Activated T-helper 2 cell treated with anti-CD3 and anti-CD28 coated beads, Interferon-gamma antibody, Interleukin-2, Interleukin-4, amounts not matched to agents 10 μg/mL and 5 μg/mL and 100 μg/mL, durations not matched to agents 14 hours and 24 hours and 36 hours (primary cell): Measurements from ENCODE around the gene DENR. TPM values are rescaled to one million over a fixed set of nuclear protein-coding genes. Genes with fewer than 3 reads are reported as not detected.

Experiments
- DNase-seq: peaks from one replicate; pipeline ENCODE4 v3.0.0; 2021; ENCODE audit warnings: low spot score
- H3K27ac Mint-ChIP-seq: one replicate; pipeline ENCODE4 v1.8.0; 2021; ENCODE audit warnings: mixed read lengths
- H3K27me3 Mint-ChIP-seq: one replicate; pipeline ENCODE4 v1.8.0; 2021; ENCODE audit warnings: low read depth, mixed read lengths
- H3K36me3 Mint-ChIP-seq: one replicate; pipeline ENCODE4 v1.8.0; 2021; ENCODE audit warnings: low read depth, mixed read lengths
- H3K4me1 Mint-ChIP-seq: one replicate; pipeline ENCODE4 v1.8.0; 2021; ENCODE audit warnings: low read depth, mixed read lengths
- H3K4me3 Mint-ChIP-seq: one replicate; pipeline ENCODE4 v1.8.0; 2021; ENCODE audit warnings: low read depth, mild to moderate bottlenecking, moderate library complexity, mixed read lengths
- H3K9me3 Mint-ChIP-seq: one replicate; pipeline ENCODE4 v1.8.0; 2021; ENCODE audit warnings: mixed read lengths
- intact Hi-C: fragments of 100-400 bp; cut with micrococcal nuclease; formaldehyde crosslinking; loops from one replicate; pipeline ENCODE4 v1.15.1; 2023
- total RNA-seq: library from RNA; stranded (reverse); gene quantifications from 2 replicates; pipeline ENCODE4 v1.2.3, GENCODE V29; 2022

The DENR gene
- total RNA-seq, 1 donor from 2014 or later: 76.7 TPM

DNA sequence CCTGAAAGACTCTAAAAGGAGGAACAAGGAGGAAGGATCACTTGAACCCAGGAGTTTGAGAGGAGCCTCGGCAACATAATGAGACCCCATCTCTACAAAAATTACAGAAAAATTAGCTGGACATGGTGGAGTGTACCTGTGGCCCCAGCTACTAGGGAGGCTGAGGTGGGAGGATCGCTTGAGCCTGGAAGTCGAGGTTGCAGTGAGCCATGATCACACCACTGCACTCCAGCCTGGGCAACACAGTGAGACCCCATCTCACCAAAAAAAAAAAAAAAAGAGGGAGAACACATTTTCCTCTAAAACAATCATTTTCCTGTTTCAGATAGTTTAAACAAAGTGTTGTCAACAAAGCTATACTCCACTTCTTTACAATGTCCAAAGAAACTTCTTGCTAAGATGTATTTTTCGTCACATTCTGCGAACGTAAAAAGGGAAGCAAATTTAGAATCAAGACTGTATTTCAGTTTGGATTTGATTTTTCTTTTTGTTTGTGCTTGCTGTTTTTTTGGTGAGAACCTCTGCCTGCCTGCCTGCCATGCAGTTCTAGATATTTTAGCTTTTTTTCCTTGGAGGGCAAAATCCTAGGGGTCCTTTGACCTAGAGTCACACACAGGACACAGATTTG lies 27.1 kb upstream of the DENR start:
- peak overlapping the region; percentile 71 for H3K27ac Mint-ChIP-seq
- peaks cover 63% of the 10 kb centered on the region for H3K4me1 Mint-ChIP-seq
- H3K27me3 Mint-ChIP-seq: no peaks in the 10 kb centered on the region
- no peaks in the 10 kb centered on the region for H3K9me3 Mint-ChIP-seq
- H3K36me3 Mint-ChIP-seq: peaks cover 19% of the 10 kb centered on the region
- intact Hi-C loops: no loop called here
- peak overlapping the region; percentile 70 for H3K4me3 Mint-ChIP-seq
- DNase-seq: no peak

DNA sequence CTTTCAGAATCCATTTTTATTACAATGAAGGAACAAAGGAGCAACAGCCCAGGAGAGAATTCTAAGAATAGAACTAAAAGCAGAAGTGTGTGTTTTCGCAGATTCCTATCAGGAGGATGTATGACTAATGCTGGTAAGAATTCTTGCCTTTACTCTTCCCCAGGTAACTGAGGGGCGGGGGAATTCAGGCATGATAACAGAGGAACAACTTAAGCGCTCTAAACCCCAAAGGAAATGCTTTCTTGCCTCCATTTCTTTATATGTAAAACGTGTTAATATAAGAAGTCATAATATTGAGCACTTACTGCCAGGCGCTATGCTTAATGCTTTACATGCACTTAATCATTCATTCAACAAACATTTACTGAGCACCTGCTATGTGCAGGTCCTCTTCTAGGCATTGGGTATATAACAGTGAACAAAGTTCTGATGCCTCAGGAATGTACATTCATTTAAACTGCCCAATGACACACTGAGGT lies 26.5 kb upstream of the DENR start:
- Mint-ChIP-seq H3K4me1 (peaks cover 65% of the 10 kb centered on the region), H3K27me3 (no peaks in the 10 kb centered on the region), H3K27ac (peak overlapping the region; percentile 71), H3K36me3 (peaks cover 19% of the 10 kb centered on the region), H3K4me3 (peak overlapping the region; percentile 70), H3K9me3 (no peaks in the 10 kb centered on the region)
- peak; percentile 27 for DNase-seq
- intact Hi-C loops: no loop called here

DNA sequence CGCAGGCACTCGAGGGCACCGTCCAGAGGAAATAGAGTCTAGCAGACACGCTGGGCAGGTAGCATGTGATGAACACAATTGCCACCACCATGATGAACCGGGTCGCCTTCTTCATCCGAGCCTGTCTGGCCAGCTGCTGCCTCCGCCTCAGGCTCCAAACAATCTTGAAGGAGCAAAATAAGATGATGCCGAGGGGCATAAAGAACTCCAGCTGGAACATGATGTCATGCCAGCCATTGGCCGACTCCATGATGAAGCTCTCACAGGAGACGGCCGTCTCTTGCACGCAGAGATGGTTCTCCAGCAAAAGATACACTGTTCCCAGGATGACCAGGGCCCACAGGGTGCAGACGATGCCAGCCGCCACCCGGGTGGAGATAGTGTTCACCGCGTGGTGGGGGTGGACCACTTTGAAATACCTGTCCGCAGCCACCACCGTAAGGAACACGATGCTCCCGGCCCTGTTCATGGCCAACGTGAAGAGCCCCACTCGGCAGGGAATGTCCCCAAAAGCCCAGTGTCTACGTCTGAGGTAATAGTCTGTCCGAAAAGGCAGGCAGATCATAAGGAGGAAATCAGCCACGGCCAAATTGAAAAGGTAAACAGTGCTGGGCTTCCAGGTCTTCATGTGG lies 22.9 kb upstream of the DENR start:
- Mint-ChIP-seq H3K4me1 (peaks cover 84% of the 10 kb centered on the region), H3K27me3 (no peaks in the 10 kb centered on the region), H3K9me3 (peaks cover 8% of the 10 kb centered on the region), H3K36me3 (peaks cover 22% of the 10 kb centered on the region), H3K4me3 (peak overlapping the region; percentile 74), H3K27ac (peak overlapping the region; percentile 85)
- DNase-seq: no peak
- intact Hi-C loops: loop anchor here (1.0 kb wide), 1 partner anchor 8 kb away; no protein-coding TSS in a partner anchor

GRCh38 chr12:122730215-122731014 lies 22.2 kb upstream of the DENR start, which contains the start of gene HCAR1:
TSS of gene HCAR1 (minus strand) at chr12:122730844. CDS start at chr12:122730339, 505 bp downstream.
- Mint-ChIP-seq H3K4me1 (peaks cover 77% of the 10 kb centered on the region), H3K27me3 (no peaks in the 10 kb centered on the region), H3K27ac (peak within 1 kb of the TSS; percentile 86), H3K4me3 (peak within 1 kb of the TSS; percentile 74), H3K9me3 (peaks cover 8% of the 10 kb centered on the region), H3K36me3 (peaks cover 16% of the 10 kb centered on the region)
- intact Hi-C loops: loop anchor here (1.0 kb wide), 1 partner anchor 9 kb away; no protein-coding TSS in a partner anchor
- peak; percentile 74 for DNase-seq

GRCh38 chr12:122732170-122732569 lies 20.5 kb upstream of the DENR start:
- peak overlapping the region; percentile 86 for H3K27ac Mint-ChIP-seq
- intact Hi-C loops: loop anchor here (2.0 kb wide), 1 partner anchor 21 kb away; the partner anchor contains the start of gene DENR
- H3K4me3 Mint-ChIP-seq: peak overlapping the region; percentile 51
- DNase-seq: peak; percentile 39
- peaks cover 11% of the 10 kb centered on the region for H3K36me3 Mint-ChIP-seq
- peaks cover 12% of the 10 kb centered on the region for H3K9me3 Mint-ChIP-seq
- peaks cover 67% of the 10 kb centered on the region for H3K4me1 Mint-ChIP-seq
- H3K27me3 Mint-ChIP-seq: no peaks in the 10 kb centered on the region

DNA sequence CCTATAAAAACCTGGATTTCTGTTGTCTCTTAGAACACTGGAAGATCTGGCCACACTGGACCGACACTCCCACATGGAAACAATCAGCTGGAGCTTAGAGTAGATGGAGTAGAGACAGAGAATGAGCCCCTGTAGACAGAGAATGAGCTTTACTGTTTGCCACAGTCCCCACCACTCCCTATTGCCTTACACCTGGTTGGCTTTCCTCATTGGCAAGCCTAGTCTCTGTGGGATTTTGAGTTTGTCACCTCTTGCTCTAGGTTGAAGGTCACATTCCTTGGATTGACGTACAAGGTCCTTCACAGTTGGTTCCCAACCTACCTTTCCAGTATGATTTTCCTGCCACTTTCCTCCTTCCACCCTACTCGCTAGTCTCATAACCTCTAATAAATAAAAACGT lies 20.0 kb upstream of the DENR start:
- DNase-seq: no peak
- intact Hi-C loops: loop anchor here (1.0 to 2.0 kb wide), 2 partner anchors 20 to 85 kb away; partner anchors contain the start of gene DENR
- peaks cover 11% of the 10 kb centered on the region for H3K36me3 Mint-ChIP-seq
- H3K4me3 Mint-ChIP-seq: peak overlapping the region; percentile 15
- H3K27me3 Mint-ChIP-seq: no peaks in the 10 kb centered on the region
- peaks cover 65% of the 10 kb centered on the region for H3K4me1 Mint-ChIP-seq
- H3K27ac Mint-ChIP-seq: peak overlapping the region; percentile 86
- H3K9me3 Mint-ChIP-seq: peaks cover 12% of the 10 kb centered on the region

- Mint-ChIP-seq H3K27me3 (no peaks in the 10 kb centered on the region), H3K9me3 (peaks cover 4% of the 10 kb centered on the region), H3K27ac (no peak overlapping the region), H3K4me3 (no peak overlapping the region), H3K4me1 (peaks cover 24% of the 10 kb centered on the region), H3K36me3 (peaks cover 3% of the 10 kb centered on the region)
- intact Hi-C loops: no loop called here
- DNase-seq: no peak
Observed at GRCh38 chr12:122738571-122738970, 14.1 kb upstream of the DENR start.

GRCh38 chr12:122740351-122740750 lies 12.3 kb upstream of the DENR start:
- Mint-ChIP-seq H3K27ac (no peak overlapping the region), H3K9me3 (peaks cover 4% of the 10 kb centered on the region), H3K4me3 (no peak overlapping the region), H3K36me3 (peaks cover 3% of the 10 kb centered on the region), H3K27me3 (no peaks in the 10 kb centered on the region), H3K4me1 (peaks cover 17% of the 10 kb centered on the region)
- intact Hi-C loops: no loop called here
- no peak for DNase-seq

DNA sequence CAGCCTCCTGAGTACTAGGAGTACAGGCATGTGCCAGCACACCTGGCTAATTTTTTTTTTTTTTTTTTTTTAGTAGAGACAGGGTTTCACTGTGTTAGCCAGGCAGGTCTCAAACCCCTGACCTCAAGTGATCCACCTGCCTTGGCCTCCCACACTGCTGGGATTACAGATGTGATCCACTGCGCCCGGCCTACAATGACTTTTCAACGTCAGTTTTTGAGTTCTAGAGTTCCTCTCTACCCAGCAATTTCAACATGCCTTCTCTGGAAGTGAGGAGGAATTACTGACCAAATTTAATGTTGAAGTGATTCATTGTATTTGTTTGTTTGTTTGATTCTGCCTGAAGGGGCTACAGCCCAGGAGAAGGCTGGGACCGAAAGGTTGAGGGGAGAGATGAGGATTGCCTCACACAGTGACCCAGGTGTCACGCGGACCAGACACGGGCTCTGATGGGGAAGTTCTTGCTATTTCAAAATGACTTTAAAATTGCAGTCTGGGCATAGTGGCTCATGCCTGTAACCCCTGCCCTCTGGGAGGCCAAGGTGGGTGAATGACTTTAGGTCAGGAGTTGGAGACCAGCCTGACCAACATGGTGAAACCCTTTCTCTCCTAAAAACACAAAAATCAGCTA lies 8.6 kb upstream of the DENR start:
- intact Hi-C loops: no loop called here
- peaks cover 9% of the 10 kb centered on the region for H3K4me1 Mint-ChIP-seq
- no peaks in the 10 kb centered on the region for H3K9me3 Mint-ChIP-seq
- no peak overlapping the region for H3K27ac Mint-ChIP-seq
- H3K27me3 Mint-ChIP-seq: no peaks in the 10 kb centered on the region
- no peaks in the 10 kb centered on the region for H3K36me3 Mint-ChIP-seq
- DNase-seq: no peak
- H3K4me3 Mint-ChIP-seq: no peak overlapping the region

- no peak overlapping the region for H3K4me3 Mint-ChIP-seq
- no peak overlapping the region for H3K27ac Mint-ChIP-seq
- H3K9me3 Mint-ChIP-seq: no peaks in the 10 kb centered on the region
- H3K4me1 Mint-ChIP-seq: peaks cover 15% of the 10 kb centered on the region
- no peak for DNase-seq
- H3K27me3 Mint-ChIP-seq: no peaks in the 10 kb centered on the region
- intact Hi-C loops: no loop called here
- no peaks in the 10 kb centered on the region for H3K36me3 Mint-ChIP-seq
Observed at GRCh38 chr12:122747224-122748135, 5.1 kb upstream of the DENR start.

DNA sequence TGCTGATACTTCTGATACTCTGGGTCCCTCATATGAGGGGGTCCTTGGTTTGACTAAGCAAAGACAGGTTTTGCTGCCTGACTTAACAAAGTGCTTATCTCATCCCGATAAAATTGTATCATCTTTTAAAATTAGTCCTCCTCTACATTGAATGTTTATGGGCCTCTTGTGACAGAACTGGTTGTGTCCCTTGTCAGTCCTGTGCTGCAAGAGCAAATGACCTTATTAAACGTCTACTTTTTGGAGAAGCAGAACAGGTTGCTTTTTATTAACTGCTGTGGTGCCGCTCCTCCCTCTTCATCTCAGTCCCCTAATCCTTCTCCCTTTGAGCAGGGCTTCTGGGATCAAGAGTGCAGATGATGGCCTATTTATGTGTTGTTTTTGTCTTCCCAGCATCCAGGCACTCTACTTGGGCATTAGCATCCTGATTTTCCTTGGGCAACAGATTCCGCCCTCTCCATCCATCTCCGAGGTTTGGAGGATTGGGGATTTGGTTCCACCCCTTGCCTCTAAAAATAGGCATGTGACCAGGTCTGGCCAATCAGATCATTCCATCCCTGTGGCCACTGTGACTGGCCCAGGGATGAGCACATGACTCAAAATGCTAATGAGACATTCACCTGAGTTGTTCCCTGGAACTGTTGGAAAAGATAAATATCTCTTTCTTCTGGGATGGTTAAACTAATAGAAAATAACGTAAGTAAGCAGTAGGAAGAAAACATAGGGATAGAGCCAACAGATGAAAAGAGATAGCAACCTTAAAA lies 2.9 kb upstream of the DENR start:
- no peak for DNase-seq
- Mint-ChIP-seq H3K9me3 (no peaks in the 10 kb centered on the region), H3K27me3 (no peaks in the 10 kb centered on the region), H3K36me3 (peaks cover 20% of the 10 kb centered on the region), H3K27ac (no peak overlapping the region), H3K4me1 (peaks cover 24% of the 10 kb centered on the region), H3K4me3 (no peak overlapping the region)
- intact Hi-C loops: no loop called here
